Measurements from ENCODE around the gene TNFRSF25.

DNA sequence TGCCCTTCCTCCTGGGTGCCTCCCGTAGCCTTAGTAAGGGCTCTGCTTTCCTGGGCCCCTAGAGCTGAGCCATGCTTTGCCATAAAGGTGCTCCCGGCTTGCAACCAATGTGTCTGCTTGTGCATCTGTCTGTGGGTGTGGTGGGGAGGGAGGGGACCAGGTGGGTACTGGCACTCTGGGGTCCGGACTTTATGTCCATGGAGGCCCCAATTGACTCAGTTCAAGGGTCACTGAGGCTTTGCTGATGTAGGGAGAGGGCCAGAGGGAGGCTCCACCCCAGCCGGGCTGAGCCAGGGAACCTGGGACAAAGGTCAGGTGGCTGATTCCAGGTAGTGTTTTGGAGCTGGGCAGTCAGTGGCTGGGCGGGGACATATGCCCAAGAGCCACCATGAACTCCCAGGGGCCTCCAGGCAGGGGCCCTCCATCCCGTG, 15.0 kb downstream of the TNFRSF25 start:
- TF ChIP-seq EZH2 (IDR thresholded peaks at IDR 0.05; ENCODE audit: insufficient read depth, poor library complexity, severe bottlenecking) (no peak), EZH2phosphoT487 (IDR thresholded peaks at IDR 0.05; ENCODE audit: insufficient read depth, low read depth) (no peak)
